ENCODE data around the gene TUBA4A. TPM values are rescaled to one million over a fixed set of nuclear protein-coding genes. Genes with fewer than 3 reads are reported as not detected.
A peak's percentile ranks its signal among the peaks of the same experiment; 100 is the strongest.

The TUBA4A gene
- total and polyA plus RNA-seq, 10 donors: 60.2 to 120 (median 73.4) TPM

- WGBS, 5 donors: 82 to 94% (median 91%) methylated on average over 10 of the region's 10 CpGs
- peak overlapping the region in 3 of 8 donors; percentile 39 to 54 (median 42) for H3K27ac ChIP-seq
- H3K4me3 ChIP-seq: no peak overlapping the region
- no peaks in the 10 kb centered on the region for H3K27me3 ChIP-seq (replicated peaks in 1 of 7)
- no peak for TF ChIP-seq CTCF (IDR thresholded peaks at IDR 0.05 in 8 of 11, conservative IDR thresholded peaks at IDR 0.05 in 3 of 11)
- no peak for TF ChIP-seq POLR2A (IDR thresholded peaks at IDR 0.05)
- TF ChIP-seq POLR2AphosphoS5 (IDR thresholded peaks at IDR 0.05): no peak
- H3K4me1 ChIP-seq: peaks cover 11 to 69% (median 29%) of the 10 kb centered on the region in 6 donors
- H3K36me3 ChIP-seq: peaks cover 0 to 71% (median 12%) of the 10 kb centered on the region in 6 donors
- intact Hi-C loops (cut with DNase I; ENCODE audit: low total_unique reads): no loop called here
- H3K9me3 ChIP-seq: no peaks in the 10 kb centered on the region
- no peak for DNase-seq
These were observed 40.1 kb downstream of the TUBA4A start for GRCh38 chr2:219213486-219214071.

GRCh38 chr2:219213026-219213415, 40.7 kb downstream of the TUBA4A start:
- DNase-seq: no peak
- TF ChIP-seq CTCF (IDR thresholded peaks at IDR 0.05 in 8 of 11, conservative IDR thresholded peaks at IDR 0.05 in 3 of 11) (no peak), POLR2A (IDR thresholded peaks at IDR 0.05) (no peak), POLR2AphosphoS5 (IDR thresholded peaks at IDR 0.05) (no peak)
- intact Hi-C loops (cut with DNase I; ENCODE audit: low total_unique reads): no loop called here
- Histone ChIP-seq H3K4me3 (no peak overlapping the region), H3K9me3 (no peaks in the 10 kb centered on the region), H3K4me1 (peaks cover 9 to 69% (median 28%) of the 10 kb centered on the region in 6 donors), H3K27ac (peak overlapping the region in 3 of 8 donors; percentile 39 to 54 (median 42)), H3K27me3 (replicated peaks in 1 of 7) (no peaks in the 10 kb centered on the region), H3K36me3 (peaks cover 0 to 77% (median 15%) of the 10 kb centered on the region in 6 donors)
- WGBS, 5 donors: 82 to 91% (median 86%) methylated on average over 8 of the region's 8 CpGs

GRCh38 chr2:219210886-219211362, 42.8 kb downstream of the TUBA4A start:
- H3K27ac ChIP-seq: peak overlapping the region in 6 of 8 donors; percentile 24 to 96 (median 66)
- H3K4me1 ChIP-seq: peaks cover 7 to 66% (median 33%) of the 10 kb centered on the region in 6 donors
- WGBS, 5 donors: 82 to 90% (median 85%) methylated on average over 9 of the region's 9 CpGs
- no peaks in the 10 kb centered on the region for H3K27me3 ChIP-seq (replicated peaks in 1 of 7)
- intact Hi-C loops (cut with DNase I; ENCODE audit: low total_unique reads): no loop called here
- no peak for DNase-seq
- peaks cover 0 to 78% (median 15%) of the 10 kb centered on the region in 6 donors for H3K36me3 ChIP-seq
- TF ChIP-seq POLR2AphosphoS5 (IDR thresholded peaks at IDR 0.05) (no peak), CTCF (IDR thresholded peaks at IDR 0.05 in 8 of 11, conservative IDR thresholded peaks at IDR 0.05 in 3 of 11) (no peak), POLR2A (IDR thresholded peaks at IDR 0.05) (no peak)
- H3K9me3 ChIP-seq: no peaks in the 10 kb centered on the region
- no peak overlapping the region for H3K4me3 ChIP-seq

GRCh38 chr2:219210196-219210885, 43.4 kb downstream of the TUBA4A start:
- WGBS, 5 donors: 90 to 96% (median 94%) methylated on average over 24 of the region's 24 CpGs
- peaks cover 7 to 72% (median 35%) of the 10 kb centered on the region in 6 donors for H3K4me1 ChIP-seq
- peak overlapping the region in 3 of 8 donors; percentile 67 to 96 (median 69) for H3K27ac ChIP-seq
- H3K36me3 ChIP-seq: peaks cover 0 to 72% (median 15%) of the 10 kb centered on the region in 6 donors
- no peak overlapping the region for H3K4me3 ChIP-seq
- H3K27me3 ChIP-seq (replicated peaks in 1 of 7): no peaks in the 10 kb centered on the region
- TF ChIP-seq POLR2A (IDR thresholded peaks at IDR 0.05): no peak
- peak in 1 of 3 donors; percentile 50 for TF ChIP-seq POLR2AphosphoS5 (IDR thresholded peaks at IDR 0.05)
- DNase-seq: peak; percentile 67
- intact Hi-C loops (cut with DNase I; ENCODE audit: low total_unique reads): no loop called here
- H3K9me3 ChIP-seq: no peaks in the 10 kb centered on the region

Measured in spleen (tissue), 11 donors.